HG03442 (cell line): ENCODE data around the gene LRP1B.

Experiments used
- ATAC-seq: cut with Tn5 transposase; IDR thresholded peaks from one replicate; pipeline ENCODE4 v1.9.1; 2021; ENCODE audit warnings: mild to moderate bottlenecking, moderate library complexity; ENCODE audit not compliant: unreplicated experiment

LRP1B gene

DNA sequence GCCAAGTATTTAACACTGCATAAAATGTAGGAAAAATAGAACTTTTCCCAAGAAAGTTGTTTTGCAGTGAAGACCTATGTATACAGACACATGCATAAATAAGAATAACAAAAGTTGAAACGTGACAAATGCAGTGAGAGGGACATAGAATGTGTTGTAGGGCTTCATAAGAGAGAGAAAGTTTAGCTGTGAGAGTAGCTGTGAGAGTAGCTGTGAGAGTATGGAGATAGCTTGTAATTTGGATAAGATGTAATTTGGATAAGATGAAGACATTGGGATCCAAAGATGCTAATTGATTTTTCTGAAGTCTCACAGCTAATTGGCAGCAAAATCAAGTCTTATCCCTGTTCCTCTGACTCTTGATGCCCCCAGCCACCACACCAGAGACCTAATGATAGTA is 170.9 kb downstream of the LRP1B start:
- no peak for ATAC-seq

DNA sequence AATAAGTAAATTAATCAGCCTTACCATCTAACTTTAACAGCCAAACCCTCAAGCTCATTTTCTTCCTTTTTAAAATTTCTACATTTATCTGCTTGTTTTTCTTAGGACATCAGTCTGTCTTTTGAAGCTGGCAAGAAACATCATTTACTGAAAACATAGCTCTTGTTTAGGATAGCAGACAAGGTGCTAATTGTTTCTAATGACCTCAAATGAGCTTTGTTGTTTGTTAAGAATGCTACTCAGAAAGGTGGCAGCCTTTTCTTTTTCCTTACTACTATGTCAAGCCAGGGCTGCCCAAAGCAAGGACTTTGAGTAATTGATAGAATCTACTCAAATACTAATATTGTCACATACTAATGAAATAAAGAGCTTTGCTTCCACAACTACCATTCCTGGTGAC is 171.8 kb downstream of the LRP1B start:
- ATAC-seq, result no peak

DNA sequence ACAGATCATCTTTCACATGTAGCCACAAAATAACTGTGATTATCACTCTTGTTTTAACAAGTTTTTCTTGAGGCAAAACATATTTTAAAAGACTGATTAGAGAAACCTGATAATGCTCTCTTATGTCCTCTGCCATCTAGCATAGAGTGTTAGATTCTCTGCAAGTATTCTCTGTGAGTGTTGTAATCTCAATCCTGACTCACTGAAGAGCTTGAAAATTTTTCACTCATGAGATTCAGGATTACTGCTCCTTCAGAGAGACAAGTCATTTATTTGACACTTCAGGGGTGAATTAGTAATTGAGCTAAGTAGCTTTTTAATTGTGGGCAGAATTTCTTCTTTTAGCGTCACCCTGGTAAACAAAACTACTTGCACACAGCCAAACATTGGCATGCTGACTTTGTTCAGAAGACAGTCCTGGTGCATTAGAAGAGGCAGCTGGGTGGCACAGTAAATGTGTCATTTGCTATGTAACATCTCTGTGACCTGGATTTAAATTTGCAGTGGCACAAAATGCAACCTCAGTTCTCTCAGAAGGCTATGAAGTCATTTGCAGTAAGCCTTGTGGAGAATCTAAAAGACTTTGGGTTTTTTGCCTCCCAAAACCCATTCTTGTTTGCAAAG is 172.9 kb downstream of the LRP1B start:
- no peak for ATAC-seq

DNA sequence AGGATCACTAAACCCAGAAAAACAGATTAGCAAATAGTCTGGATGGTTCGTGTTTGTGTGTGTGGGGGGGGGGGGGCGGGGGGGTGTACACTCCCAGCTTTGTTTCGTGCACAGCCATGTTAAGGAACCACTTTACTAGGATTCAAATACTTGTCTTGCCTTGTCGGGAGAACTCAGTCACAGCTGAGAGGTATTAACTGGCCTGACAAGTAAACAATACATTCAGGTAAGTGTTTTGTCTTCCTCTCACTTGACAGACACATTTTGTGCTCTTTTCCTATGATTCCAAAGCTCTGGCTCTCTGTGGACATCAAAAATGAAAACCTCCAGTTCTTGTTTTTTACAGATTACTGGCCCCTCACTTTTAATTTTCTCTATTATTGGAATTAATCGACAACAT is 173.5 kb downstream of the LRP1B start:
- ATAC-seq, result no peak

DNA sequence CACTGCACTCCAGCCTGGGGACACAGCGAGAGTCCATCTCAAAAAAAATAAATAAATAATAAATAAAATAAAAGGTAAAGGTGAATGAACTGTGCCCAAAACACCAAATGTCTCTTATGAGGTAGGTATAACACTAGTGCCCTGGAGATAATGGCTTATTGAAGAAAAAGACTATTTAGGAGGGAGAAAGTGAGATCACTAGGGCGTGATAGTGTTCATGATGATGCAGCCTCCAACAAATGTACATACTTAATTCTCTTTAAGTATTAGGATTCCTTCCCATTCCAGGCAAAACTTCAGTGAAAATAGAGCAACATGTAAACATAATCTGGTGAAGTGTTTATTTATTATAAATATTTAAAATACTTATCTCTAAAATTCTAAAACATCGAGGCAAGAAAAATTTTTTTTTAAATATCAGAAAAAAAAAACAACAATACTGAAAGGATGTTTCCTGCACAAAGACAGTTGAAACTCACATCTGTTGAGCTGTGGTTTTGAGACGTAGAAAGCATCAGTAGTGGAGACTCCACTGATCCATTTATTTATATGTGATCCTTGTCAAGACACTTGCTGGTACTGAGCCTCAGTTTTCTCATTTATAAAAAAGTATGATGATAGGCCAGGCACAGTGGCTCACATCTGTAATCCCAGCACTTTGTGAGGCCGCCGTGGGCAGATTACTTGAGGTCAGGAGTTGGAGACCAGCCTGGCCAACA is 183.3 kb downstream of the LRP1B start:
- ATAC-seq, result no peak

DNA sequence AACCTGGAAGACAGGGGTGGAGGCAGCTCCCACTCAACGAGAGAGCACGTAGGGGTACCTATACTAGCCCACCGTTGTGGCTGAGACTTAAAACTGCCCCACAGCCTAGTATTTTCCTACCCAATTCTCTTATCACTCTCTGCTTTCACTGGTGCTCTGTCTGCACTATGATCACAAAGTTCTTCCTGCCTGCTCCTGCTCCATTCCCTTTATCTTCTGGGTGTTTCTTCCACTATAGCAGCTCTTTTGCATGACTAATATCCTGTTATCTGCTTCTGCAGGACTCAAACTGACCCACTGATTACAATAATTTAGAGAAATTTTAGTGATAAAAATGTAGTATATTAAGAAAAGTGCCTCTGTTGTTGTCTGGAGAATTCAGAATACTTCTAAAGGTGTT is 184.8 kb downstream of the LRP1B start:
- ATAC-seq, result no peak

DNA sequence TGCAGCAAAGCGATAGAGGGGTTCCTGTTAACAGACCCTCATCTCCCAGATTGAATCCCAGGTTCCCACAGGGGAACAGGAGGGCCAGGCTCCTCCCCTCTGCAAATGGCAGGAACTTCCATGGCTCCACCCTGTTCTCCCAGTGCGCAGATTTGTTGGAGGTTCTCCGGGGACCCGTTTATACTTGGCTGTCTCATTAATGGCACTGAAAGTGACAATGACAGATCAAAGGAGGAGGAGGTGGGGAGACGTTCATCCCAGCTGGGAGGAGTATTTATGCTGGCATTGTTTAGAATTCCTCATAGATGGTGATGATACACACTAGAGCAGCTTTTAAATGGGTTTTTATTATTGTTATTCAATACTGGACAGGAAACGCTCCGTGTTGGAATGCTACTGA is 186.9 kb downstream of the LRP1B start:
- ATAC-seq, result no peak

DNA sequence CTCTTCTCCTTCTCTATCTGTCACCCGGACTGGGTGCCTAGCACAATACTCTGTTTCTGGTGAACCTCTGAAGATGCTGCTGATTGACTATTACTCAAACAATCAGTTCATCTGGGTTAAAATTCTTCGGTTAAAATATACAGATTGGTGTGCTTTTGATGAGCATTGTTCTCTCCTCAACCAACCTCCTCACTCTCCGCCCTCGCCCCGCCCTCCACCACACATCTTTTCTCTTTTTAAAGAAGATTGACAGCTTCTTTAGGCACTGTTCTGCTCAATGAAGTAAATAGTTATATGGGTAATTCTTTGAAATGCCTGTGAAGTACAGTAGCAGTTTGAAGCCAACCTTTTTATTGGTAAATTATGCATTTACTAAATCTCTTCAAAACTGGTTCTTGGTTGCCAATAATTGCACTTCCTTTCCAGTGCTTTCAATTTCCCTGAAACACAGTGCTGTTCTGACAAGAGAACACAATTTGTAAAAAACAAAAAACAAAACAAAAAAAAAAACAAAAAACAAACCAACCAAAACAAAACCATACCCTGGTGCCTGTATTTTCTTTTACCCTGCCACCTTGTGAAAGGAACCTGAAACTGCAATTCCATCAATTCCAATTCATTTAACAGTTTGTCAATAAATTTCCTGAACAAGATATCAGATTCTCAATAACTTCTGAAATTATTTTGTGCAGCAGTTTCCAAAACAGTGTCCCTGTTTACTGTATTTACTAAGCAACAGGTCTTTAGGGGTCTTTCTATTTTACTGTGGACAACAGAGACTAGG is 188.6 kb downstream of the LRP1B start:
- ATAC-seq, result no peak

DNA sequence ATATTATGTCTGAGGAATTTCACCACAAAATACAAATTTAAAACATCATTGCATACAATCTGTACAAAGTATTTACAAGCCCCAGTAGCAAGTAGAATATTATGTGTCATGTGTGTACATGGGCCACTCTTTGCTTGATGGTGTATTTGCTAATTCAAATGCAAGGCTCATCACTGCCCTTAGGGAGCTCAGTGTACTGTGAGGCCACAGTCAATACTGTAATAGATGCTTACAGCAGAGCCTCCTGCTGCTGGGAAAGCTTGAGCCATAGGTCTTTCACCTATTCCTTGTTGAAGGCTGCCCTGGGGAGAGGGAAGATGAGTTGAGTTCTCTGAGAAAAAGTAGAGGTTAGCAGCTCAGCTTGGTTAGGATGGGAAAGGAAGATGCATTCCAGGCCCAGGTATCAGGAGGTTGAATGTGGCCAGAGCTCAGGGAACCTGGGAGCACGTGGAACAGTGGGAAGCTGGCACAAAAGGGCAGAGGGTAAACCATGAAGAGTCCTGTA is 189.6 kb downstream of the LRP1B start:
- no peak for ATAC-seq

DNA sequence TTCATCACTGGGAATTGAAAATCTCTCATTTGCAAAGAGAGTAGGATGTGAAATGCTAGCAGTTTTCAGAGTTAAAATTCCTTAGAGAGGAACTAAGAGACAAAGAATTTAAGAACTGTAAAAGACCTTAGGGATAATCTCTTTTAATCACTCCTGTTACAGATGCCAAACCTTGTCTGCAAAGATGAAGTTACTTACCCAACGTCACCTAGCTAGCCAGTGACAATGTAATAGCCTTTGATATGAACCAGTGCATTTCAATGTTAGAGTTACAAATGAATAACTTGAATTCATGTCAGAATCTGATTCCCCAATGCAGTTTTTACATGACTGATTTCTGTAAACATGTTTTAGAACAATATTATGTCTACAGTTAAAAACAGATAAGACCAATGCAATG is 190.1 kb downstream of the LRP1B start:
- ATAC-seq, result no peak

DNA sequence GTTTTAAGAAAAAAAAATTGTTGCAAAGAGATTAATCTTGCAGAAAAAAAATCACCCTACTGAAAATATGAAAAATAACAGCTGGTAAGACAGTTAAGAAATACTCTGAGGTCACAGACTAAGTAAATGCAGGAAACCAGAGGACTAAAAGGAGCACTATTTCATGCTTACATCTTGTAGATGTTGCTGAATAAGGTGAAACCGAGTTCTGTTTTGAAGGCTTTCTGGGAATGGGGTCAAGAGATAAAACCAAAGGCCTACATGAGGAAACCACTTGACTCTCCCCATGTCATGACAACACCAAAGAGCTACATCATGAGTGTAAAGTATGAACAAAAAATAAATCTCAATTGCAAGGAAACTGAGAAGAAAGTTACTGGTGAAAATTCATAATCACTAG is 197.6 kb downstream of the LRP1B start:
- no peak for ATAC-seq

DNA sequence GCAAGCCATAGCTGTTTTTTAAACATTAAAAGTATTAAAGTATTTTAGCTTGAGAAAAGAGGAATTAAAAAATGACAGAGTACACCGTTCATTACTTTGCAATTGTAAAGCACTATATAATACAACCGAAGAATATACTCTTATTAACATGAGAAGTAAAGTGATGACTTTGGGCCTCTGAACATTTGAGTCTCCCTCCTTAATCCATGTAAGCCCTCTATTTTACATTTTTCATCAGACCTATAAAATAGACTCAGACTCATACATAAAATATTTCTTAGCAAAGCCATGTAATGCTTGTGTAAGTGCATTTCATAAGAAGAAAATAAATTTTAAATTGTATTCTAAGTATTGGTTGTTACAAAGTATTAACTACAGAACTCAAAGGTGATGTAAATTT is 198.6 kb downstream of the LRP1B start:
- ATAC-seq, result no peak

DNA sequence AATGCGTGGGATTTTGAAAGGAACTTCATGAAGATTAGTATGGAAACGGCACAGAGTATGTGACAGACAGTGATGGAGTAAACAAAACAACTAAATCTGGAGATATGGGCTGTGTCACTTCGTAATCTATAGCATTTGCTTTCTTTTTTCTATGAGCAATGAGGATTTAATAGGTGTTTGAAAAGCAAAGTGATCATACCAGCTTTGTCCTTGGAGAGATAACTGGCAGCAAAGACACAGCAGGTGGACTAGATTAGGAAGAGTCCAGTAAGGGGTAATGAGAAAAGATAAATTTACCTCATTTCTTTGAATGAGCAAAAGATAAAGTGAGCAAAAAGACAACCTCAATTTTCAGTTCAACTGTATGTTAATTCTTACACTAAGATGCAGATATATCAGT is 199.0 kb downstream of the LRP1B start:
- ATAC-seq, result no peak

DNA sequence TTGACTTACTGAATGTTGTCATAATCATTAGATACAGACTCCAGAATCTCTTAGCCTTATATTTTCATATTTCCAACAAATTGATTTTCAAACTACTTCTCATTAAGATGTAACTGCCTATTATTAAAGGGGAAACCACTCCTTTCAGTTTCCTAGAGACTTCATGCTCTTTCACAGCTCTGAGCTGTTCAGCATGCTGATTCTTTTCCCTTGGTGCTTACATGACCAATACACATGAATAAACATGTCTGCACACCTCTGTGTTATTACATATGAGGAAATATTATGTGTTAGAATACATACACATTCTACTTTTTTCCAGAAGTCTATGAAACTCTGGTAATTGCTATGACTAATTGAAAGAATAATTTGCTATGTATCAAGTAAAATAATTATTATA is 200.0 kb downstream of the LRP1B start:
- no peak for ATAC-seq

DNA sequence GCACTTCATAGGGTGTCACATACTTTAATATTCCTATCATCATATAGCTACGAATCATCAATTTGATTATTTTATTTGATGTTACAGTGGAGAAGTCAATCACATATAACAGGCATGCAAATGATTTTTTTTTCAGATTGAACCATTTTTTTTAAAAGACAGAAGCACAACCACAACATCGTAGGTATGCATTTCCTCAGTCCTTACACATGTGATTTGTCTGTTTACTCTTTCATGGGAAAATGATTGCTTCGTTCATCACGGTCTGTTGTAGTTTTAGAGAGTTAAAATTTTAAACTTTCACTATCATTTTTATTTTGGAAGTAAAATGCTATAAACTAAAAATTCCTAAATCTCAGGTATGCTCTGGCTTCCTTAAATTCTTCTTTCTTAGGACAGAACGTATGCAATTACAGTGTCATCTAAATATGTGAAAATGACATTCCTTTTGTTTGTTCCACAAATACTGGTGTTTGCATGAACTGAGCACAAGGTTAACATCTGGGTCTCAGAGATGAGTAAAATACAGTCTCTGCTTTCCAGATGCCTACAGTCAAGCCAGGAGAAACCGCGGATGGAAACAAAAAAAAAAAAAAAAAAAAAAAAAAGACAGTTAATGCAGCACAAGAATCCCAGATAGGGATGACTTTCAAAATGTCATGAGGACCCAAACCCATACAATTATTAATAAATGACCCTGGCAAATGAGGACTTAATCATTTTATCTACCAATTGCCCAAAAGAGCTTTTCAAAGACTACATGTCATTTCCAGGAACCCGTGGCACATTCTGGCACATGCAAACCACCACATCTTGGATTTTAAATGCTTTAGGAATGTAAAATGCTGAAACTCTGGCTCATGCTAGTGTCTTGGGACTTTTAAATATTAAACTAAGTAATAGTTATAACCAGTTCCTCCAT is 201.2 kb downstream of the LRP1B start:
- no peak for ATAC-seq

DNA sequence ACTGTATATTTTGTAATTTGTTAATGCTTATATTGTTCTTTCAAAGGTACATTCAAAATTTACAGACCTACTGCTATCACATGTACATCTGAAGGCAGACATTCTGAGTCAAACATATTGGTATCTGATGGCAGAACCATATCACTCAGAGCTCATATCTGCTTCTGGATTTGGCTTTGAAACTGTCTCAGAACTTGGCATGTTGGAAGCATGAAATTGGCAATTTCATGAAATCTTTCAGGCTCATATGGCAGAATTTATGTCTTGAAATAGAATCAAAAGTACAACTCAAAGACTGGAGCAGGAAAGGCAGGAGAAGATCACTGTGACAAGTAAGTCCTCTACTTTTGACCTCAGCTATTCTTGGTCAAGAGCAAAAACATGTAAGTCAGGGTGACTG is 202.3 kb downstream of the LRP1B start:
- no peak for ATAC-seq

DNA sequence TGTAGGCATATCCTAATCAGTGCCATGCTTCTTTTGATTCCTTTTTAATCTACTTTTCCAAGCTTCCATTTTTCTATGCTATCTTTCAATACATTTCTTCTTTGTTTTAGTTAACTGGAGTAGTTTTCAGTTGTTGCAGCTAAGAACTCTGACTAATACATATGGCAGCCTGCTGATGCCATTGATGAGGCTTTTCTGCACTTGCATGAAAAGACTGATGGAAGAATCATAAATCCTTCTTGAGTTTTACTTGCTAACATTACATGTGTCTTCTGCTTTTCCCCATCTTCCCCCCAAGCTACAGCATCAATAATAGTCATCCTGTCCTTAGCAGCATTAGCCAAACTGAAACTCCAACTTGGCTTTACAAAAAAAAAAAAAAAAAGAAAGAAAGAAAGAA is 203.3 kb downstream of the LRP1B start:
- ATAC-seq, result no peak

DNA sequence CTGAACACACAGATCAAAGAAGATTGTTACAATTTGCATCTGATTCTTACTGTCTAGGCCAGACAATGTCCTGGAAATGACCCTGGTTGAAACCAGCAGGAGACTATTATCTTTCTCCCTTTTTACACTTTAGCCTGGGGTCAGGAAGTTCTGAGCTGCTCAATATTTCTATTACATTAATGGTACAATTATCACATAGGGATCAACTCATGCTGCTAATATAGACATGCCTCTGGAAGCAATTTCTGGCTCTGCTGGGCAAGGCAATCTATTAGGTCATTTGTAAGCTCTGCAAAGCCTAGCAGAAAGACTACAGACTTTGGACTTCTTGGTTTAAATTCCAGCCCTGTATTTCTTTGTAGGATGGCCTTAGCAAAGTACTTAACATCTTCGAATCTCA is 205.3 kb downstream of the LRP1B start:
- ATAC-seq, result no peak

DNA sequence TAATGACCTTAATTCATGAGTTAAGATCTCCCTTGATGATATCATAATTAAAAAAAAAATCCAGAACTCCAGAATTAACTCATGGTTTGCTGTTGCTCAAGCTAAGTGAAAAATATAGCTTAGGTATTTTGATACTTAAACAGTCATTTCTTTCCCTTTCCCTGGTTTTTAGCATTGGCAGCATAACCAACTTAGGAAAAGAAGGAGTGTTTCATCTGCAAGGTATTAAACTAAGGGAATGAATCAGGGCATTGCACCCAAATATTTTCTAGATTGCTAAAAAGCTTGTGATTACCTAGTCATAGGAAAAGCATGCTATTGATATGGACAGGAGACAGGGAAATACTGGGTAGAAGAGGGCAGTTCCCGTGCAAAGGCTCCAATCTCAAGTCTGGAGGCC is 207.2 kb downstream of the LRP1B start:
- ATAC-seq, result no peak

DNA sequence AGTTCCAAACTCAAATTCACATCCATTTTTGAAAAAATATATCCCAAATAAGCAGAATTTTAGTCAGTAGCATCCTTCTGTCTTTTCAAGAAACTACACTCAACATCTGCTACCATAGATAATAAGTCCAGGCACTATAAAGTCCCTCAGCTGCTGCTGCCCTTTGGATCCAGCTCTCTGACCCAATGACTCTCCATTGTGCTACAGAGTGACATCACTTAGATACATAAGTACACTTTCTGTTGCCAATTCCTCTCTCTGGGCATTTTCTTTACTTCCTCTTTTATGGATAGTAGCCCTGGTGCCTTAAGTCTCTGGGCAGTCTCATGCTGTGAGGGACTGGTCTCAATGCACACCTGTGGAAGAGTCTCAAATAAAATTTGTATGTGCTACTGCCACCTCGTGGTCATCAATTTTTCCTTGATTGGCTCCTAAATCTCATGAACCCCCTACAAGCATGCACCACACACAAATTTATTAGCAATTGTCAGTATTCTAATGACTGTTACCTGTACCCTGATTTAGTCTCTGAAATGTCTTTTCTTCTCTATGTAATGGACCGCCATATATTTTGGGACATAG is 219.2 kb downstream of the LRP1B start:
- peak; percentile 90 for ATAC-seq

DNA sequence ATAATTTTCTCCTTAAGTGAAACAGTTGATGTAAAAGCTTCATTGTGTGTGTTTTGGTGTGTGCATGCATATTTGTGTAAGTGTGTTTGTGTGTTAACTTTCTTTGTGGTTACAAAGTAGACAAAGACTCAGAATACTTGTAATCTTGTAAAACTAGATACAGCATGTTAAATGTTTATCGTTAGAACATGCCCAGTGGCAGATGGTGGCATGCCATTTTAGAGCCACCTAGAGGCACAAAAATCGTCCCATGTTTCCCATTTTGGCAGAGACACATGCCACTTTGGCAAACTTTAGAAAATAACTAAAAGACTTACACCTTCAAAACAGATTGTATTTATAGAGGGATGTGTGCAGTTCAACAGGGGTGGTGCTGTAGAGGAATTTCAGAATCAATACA is 224.1 kb downstream of the LRP1B start:
- no peak for ATAC-seq
